ENCODE measurements around the gene TPM2. TPM values are rescaled to one million over a fixed set of nuclear protein-coding genes. Genes with fewer than 3 reads are reported as not detected.

Gene TPM2
- total and polyA plus RNA-seq, 9 of the 15 experiments (the other 6 are each of a cell fraction or from before 2014, with no cell fraction given), result 0.28 to 16.1 (median 4.5) TPM

- TF ChIP-seq MBD2 (IDR thresholded peaks at IDR 0.05; ENCODE audit: borderline replicate concordance, low read depth), result no peak
These were observed 21.2 kb upstream of the TPM2 start (continued) for GRCh38 chr9:35710818-35711500.

- FAIRE-seq (no peak), ATAC-seq (no peak), DNase-seq (ENCODE audit: extremely low read depth in 1 of 4, low spot score in 3 of 4) (no peak)
- BruUV-seq (replicated peaks), result no TSS peak
- ChIA-PET CTCF (ENCODE audit: low intra/inter-chr PET ratio) (no interaction called here), POLR2A (interaction anchor here (0.7 to 1.8 kb wide), 3 partner anchors 11 to 44 kb away, joined by 3 to 8 read pairs (median 4); no protein-coding TSS in a partner anchor)
- in situ Hi-C loops (cut with MboI) (no loop called here), intact Hi-C loops (cut with micrococcal nuclease) (no loop called here)
- H3K4me1 ChIP-seq (replicated peaks in 1 of 2; ENCODE audit: control insufficient read depth in 2 of 2, insufficient read depth in 2 of 2, low read length in 2 of 2), result no peaks in the 10 kb centered on the region
- 98% methylated on average over 4 of the region's 4 CpGs for WGBS (ENCODE audit: insufficient coverage, low coverage, missing lambda C conversion rate)
- no peak overlapping the region for H3K9ac ChIP-seq (ENCODE audit: insufficient read depth in 1 of 2, low read depth in 2 of 2, low read length in 2 of 2)
- H3K4me3 ChIP-seq, result no peak overlapping the region
- peaks cover 91% of the 10 kb centered on the region for H3K36me3 ChIP-seq (ENCODE audit: control insufficient read depth, insufficient read depth, low read length)
- H2AFZ ChIP-seq (ENCODE audit: low read depth, low read length), result no peak overlapping the region
- no peaks in the 10 kb centered on the region for H3K9me3 ChIP-seq (replicated peaks; ENCODE audit: control insufficient read depth, insufficient read depth, low read depth, low read length)
- H3K27me3 ChIP-seq (ENCODE audit: control insufficient read depth in 2 of 2, insufficient read depth in 2 of 2, low read length in 2 of 2), result no peaks in the 10 kb centered on the region
- H3K4me2 ChIP-seq (ENCODE audit: insufficient read depth, low read length), result no peak overlapping the region
- H3K79me2 ChIP-seq (ENCODE audit: control insufficient read depth, insufficient read depth, low read length), result no peaks in the 10 kb centered on the region
- H3K27ac ChIP-seq (ENCODE audit: extremely low read depth, low read depth, low read length), result no peak overlapping the region
- peaks cover 3% of the 10 kb centered on the region for H3K9me1 ChIP-seq (ENCODE audit: control insufficient read depth, insufficient read depth, low read length)
- H4K20me1 ChIP-seq (replicated peaks; ENCODE audit: control insufficient read depth, insufficient read depth, low read length), result no peaks in the 10 kb centered on the region
- no peak for TF ChIP-seq ZNF518B (CRISPR knock-in tag; IDR thresholded peaks at IDR 0.05)
- no peak for TF ChIP-seq ZC3H8 (IDR thresholded peaks at IDR 0.05)
- TF ChIP-seq NR4A1 (CRISPR knock-in tag; IDR thresholded peaks at IDR 0.05), result no peak
- TF ChIP-seq NR4A1 (tag; IDR thresholded peaks at IDR 0.05), result no peak
- no peak for TF ChIP-seq ZNF507 (tag; conservative IDR thresholded peaks at IDR 0.05)
- TF ChIP-seq SP2 (IDR thresholded peaks at IDR 0.05; ENCODE audit: extremely low read depth, low read depth, low read length, poor library complexity, severe bottlenecking), result no peak
- no peak for TF ChIP-seq ZNF274 (IDR thresholded peaks at IDR 0.05; ENCODE audit: borderline replicate concordance, low read depth, low read length)
- TF ChIP-seq ID3 (CRISPR knock-in tag; IDR thresholded peaks at IDR 0.05), result no peak
- no peak for TF ChIP-seq ID3 (tag; IDR thresholded peaks at IDR 0.05)
- no peak for TF ChIP-seq MLLT1 (IDR thresholded peaks at IDR 0.05)
- TF ChIP-seq HINFP (tag; conservative IDR thresholded peaks at IDR 0.05; ENCODE audit: low read depth), result no peak
- no peak for TF ChIP-seq HNRNPH1 (optimal IDR thresholded peaks at IDR 0.05; ENCODE audit: low read depth, low read length)
These were observed 18.4 kb upstream of the TPM2 start for GRCh38 chr9:35708146-35708545.
